ENCODE measurements around the gene TMEM255B. TPM values are rescaled to one million over a fixed set of nuclear protein-coding genes. Genes with fewer than 3 reads are reported as not detected.

TMEM255B gene
- total and polyA plus RNA-seq, 2 donors (not counting 3 experiments of a cell fraction or from before 2014, with no cell fraction given) = 105 to 121 TPM

GRCh38 chr13:113740661-113741060 lies 18.4 kb upstream of the TMEM255B start:
- Histone ChIP-seq H3K4me1 (ENCODE audit: control insufficient read depth, extremely low read depth, insufficient read depth, low read length) (no peaks in the 10 kb centered on the region), H3K9me1 (replicated peaks; ENCODE audit: control insufficient read depth, extremely low read depth, insufficient read depth, low read length) (no peaks in the 10 kb centered on the region), H3K9me3 (replicated peaks; ENCODE audit: control insufficient read depth, insufficient read depth, low read length) (no peaks in the 10 kb centered on the region), H3K9ac (replicated peaks; ENCODE audit: extremely low read depth, insufficient read depth, low read length) (no peak overlapping the region), H3K79me2 (ENCODE audit: control insufficient read depth, insufficient read depth, low read length) (no peaks in the 10 kb centered on the region), H3K4me2 (ENCODE audit: insufficient read depth, low read length) (no peak overlapping the region), H2AFZ (ENCODE audit: low read depth, low read length) (no peak overlapping the region), H3K27me3 (ENCODE audit: control insufficient read depth in 2 of 2, insufficient read depth in 2 of 2, low read length in 2 of 2) (no peaks in the 10 kb centered on the region), H3K27ac (ENCODE audit: insufficient read depth, low read depth, low read length) (no peak overlapping the region), H3K36me3 (ENCODE audit: control insufficient read depth in 2 of 2, extremely low read depth in 1 of 2, insufficient read depth in 2 of 2, low read length in 2 of 2) (no peaks in the 10 kb centered on the region), H4K20me1 (replicated peaks; ENCODE audit: control insufficient read depth, extremely low read depth, insufficient read depth, low read length) (no peaks in the 10 kb centered on the region), H3K4me3 (replicated peaks in 1 of 3; ENCODE audit: insufficient read depth in 1 of 3, low read depth in 1 of 3, low read length in 3 of 3) (no peak overlapping the region)
- POLR2A ChIA-PET = no interaction called here
- dilution Hi-C loops (cut with MboI; ENCODE audit: extremely low pct_ligation_motif_present, low sequenced_read_pairs) = no loop called here
- no TSS peak for BruUV-seq (replicated peaks)
- DNase-seq (ENCODE audit: low read depth, low spot score) (no peak), FAIRE-seq (no peak)
- intact Hi-C loops (cut with micrococcal nuclease) = no loop called here
- CTCF ChIA-PET = interaction anchor here (1.0 to 1.3 kb wide), 3 partner anchors 19 to 164 kb away, joined by 3 to 8 read pairs (median 7); no protein-coding TSS in a partner anchor
- TF ChIP-seq JUN (IDR thresholded peaks at IDR 0.05; ENCODE audit: borderline replicate concordance, insufficient read depth, insufficient read length, low read depth) = no peak
- TF ChIP-seq CTCF (IDR thresholded peaks at IDR 0.05; ENCODE audit: extremely low read depth in 1 of 2, insufficient read depth in 1 of 2, low read depth in 1 of 2, low read length in 2 of 2) = no peak
- no peak for TF ChIP-seq MYC (IDR thresholded peaks at IDR 0.05; ENCODE audit: low read depth, low read length)
- TF ChIP-seq FOS (IDR thresholded peaks at IDR 0.05; ENCODE audit: borderline replicate concordance, insufficient read depth, low read length) = no peak
- no peak for TF ChIP-seq GATA2 (IDR thresholded peaks at IDR 0.05; ENCODE audit: insufficient read depth, insufficient read length, low read depth, low read length)
- no peak for TF ChIP-seq EZH2 (IDR thresholded peaks at IDR 0.05; ENCODE audit: borderline replicate concordance, low read depth, low read length, severe bottlenecking)
- TF ChIP-seq POLR2A (IDR thresholded peaks at IDR 0.05; ENCODE audit: low read depth, low read length) = no peak
- no peak for TF ChIP-seq POLR2AphosphoS5 (IDR thresholded peaks at IDR 0.05; ENCODE audit: insufficient read depth, low read depth, low read length)
- TF ChIP-seq MAX (IDR thresholded peaks at IDR 0.05; ENCODE audit: insufficient read depth, insufficient read length) = no peak
